Measurements from ENCODE around the gene RGS3.

The RGS3 gene

DNA sequence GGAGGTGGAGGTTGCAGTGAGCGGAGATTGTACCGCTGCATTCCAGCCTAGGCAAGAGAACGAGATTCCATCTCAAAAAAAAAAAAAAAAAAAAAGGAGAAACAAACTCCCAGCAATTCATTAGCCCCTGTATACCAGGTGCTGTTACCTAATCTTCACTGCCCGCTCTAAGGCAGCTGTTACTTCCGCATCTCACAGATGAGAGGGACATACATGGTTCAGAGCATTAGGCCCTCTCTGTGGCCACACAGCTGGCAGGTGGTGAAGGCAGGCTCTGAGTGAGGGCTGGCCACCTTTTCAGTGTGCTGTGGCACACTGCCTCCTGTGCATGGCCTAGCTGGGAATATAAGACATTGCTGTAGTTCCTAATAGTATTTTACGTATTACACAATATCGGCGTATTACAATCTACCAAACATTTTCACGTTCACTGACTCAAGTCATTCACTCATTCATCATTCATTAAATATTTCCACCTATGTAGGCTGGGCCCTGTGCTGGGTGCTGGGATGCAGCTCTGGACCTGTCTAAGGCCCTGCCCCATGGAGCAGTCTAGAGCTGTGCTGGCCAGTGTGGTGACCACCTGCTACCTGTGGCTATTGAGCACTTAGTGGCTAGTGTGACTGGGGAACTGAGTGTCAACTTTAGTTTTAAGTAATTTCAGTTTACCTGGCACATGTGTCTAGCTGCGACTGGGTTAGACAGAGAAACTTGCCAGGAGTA, 35.8 kb downstream of the RGS3 start:
- TF ChIP-seq, protein P1, sequence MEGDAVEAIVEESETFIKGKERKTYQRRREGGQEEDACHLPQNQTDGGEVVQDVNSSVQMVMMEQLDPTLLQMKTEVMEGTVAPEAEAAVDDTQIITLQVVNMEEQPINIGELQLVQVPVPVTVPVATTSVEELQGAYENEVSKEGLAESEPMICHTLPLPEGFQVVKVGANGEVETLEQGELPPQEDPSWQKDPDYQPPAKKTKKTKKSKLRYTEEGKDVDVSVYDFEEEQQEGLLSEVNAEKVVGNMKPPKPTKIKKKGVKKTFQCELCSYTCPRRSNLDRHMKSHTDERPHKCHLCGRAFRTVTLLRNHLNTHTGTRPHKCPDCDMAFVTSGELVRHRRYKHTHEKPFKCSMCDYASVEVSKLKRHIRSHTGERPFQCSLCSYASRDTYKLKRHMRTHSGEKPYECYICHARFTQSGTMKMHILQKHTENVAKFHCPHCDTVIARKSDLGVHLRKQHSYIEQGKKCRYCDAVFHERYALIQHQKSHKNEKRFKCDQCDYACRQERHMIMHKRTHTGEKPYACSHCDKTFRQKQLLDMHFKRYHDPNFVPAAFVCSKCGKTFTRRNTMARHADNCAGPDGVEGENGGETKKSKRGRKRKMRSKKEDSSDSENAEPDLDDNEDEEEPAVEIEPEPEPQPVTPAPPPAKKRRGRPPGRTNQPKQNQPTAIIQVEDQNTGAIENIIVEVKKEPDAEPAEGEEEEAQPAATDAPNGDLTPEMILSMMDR (IDR thresholded peaks at IDR 0.05; ENCODE audit: low read depth, low read length) = no peak
- no peak overlapping the region for H3K4me3 ChIP-seq (ENCODE audit: low read depth, low read length)

DNA sequence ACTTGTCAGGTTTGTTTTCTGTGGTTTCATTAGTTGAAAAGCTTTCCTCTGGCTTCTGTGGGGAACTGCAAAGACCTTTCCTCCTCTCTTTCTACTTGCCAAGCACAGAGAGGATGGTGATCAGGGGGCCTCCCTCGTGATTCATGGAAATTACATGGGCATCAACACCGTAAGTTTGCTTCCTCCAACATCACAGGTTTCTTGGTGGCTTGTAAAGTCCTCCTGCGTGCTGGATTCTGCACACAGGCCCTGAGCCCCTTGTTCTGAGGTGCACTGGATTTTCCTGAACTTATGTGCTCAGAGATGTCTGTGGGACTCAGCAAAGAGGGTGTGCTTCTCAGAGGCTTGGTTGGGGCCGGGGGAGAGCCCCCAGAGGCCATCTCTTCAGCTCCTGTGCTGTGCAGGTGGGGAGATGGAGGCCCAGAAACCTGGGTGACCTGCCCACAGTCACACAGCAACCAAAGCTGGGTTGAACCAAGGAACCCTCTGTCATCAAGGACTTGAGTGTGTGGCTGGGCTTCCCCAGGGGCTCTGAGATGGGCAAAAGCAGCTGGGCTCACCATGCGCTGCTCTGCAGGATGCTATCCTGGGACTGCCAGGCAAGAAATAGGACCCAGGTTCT, 36.5 kb downstream of the RGS3 start:
- no peak overlapping the region for H3K4me3 ChIP-seq (ENCODE audit: low read depth, low read length)
- TF ChIP-seq, protein P1 (IDR thresholded peaks at IDR 0.05; ENCODE audit: low read depth, low read length) = no peak

DNA sequence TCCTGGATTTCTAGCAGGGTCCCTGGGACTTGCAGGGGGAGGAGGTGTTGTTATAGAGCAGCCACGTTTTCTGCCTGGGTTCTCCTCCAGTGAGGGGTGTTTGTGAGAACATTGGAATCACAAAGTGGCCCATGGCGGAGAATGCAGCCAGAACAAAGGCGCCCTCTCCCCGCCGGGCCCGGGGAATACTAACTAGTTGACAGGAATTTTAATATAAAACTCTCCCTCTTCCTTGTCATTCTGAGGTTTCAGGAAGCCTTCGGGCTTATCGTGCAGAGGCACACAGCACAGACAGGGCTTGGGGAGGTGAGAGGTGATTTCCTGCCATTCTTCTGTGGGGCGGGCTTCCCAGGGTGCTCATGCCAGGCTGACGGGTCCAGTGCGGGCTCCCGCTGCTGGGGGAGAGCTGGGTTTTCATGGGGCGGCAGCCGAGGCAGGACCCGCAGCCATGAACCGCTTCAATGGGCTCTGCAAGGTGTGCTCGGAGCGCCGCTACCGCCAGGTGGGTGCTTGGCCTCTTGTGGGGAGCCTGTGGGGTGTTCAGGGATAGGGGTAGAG, 37.7 kb downstream of the RGS3 start:
- TF ChIP-seq, protein P1 (IDR thresholded peaks at IDR 0.05; ENCODE audit: low read depth, low read length) = no peak
- no peak overlapping the region for H3K4me3 ChIP-seq (ENCODE audit: low read depth, low read length)

DNA sequence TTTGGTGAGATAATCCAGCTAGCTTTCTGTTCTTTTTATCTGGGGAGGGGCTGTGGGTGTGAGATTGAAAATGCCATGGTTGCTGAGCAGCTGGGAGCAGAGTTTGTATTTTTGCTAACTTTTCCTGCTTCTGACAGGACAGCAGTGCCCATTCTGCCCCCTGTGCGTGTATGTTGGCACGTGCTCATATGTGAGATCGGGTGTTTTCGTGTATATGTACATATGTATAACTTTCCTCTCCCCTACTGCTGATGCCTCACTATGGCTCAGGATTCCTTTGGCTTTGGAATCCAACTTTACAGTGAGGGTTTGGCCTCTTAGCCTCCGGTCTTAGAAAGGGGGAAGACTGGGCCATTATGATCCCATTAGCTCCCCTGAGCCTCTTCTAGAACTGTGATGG, 38.3 kb downstream of the RGS3 start:
- TF ChIP-seq, protein P1 (IDR thresholded peaks at IDR 0.05; ENCODE audit: low read depth, low read length) = no peak
- no peak overlapping the region for H3K4me3 ChIP-seq (ENCODE audit: low read depth, low read length)

DNA sequence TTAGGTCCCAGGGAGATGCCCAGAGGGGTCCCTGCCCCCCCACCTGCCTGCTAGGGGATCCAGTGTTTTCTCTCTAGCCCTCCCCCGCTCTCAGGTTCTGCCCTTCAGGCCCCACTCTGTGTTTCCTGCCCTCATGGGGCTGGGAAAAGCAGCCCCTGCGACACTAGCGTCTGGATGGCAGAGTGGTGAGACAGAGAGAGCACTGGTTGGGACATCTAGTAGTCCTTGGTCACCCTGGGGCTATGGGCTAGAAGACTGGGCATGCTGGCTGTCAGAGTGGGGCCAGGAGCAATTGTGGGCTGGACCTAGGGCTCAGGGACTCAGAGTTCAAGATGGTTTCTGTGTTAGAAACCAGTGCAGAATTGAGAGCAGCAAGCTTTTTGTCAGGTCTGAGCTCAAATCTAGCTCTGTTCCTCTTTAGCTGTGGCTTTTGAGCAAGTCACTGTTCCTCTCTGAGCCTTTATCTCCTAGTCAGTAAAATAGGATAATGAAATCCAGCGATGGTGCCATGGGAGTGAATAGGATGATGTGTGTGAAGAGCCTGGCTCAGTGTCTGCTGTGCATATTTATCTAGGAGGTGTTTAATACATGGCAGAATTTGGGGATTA, 39.0 kb downstream of the RGS3 start:
- H3K4me3 ChIP-seq (ENCODE audit: low read depth, low read length) = no peak overlapping the region
- TF ChIP-seq, protein P1 (IDR thresholded peaks at IDR 0.05; ENCODE audit: low read depth, low read length) = no peak

DNA sequence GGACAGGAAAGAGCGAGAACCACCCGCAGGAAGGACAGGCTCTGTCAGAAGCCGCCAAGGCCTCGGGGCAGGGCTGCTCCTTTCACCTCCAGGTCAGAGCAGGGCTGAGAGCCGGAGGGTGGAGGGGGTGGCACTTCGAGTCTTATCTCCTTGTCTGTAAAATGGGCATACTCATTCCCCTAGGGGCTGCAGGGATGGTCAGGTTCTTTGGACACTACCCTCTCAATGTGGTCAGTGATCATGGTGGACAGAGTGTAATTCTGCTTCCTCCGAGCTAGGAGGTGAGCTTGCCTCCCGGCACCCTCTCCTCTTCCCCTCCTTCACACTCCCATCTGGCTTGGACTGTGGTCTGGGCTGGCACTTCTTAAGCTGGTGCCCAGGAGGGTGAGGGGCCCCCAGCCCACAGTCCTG, 39.6 kb downstream of the RGS3 start:
- H3K4me3 ChIP-seq (ENCODE audit: low read depth, low read length) = no peak overlapping the region
- TF ChIP-seq, protein P1 (IDR thresholded peaks at IDR 0.05; ENCODE audit: low read depth, low read length) = no peak

Data from WI38 (cell line).